VCaP (cell line): ENCODE data around the gene IRF2BP2.

ENCODE experiments used
- H3K27ac ChIP-seq: fragments of 450-650 bp; 2 replicates; pipeline ENCODE4 v1.5.1; 2017
- TF ChIP-seq, protein P1 (sequence below): fragments of 450-650 bp; conservative IDR thresholded peaks from 2 replicates; pipeline ENCODE4 v1.5.1; 2017; ENCODE audit warnings: mild to moderate bottlenecking, moderate library complexity

IRF2BP2 gene

DNA sequence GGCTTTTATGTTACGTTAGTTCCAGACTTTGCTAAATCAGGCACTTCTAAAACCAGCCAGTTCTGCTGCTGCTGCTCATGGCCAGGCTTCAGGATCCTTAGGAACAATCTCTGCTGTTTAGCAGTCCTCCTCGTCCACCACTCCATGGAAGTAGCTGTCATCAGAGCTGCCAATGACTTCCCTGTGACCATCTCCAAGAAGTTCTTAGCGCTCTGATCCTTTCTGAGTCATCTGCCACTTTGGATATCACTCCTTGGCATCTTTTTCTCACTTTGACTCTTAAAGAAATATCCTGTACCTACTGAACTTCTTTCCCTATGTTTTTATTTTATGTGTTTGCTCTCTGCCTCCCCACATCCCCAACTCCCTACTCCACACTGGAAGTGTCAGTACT is 14.7 kb upstream of the IRF2BP2 start:
- TF ChIP-seq, protein P1, sequence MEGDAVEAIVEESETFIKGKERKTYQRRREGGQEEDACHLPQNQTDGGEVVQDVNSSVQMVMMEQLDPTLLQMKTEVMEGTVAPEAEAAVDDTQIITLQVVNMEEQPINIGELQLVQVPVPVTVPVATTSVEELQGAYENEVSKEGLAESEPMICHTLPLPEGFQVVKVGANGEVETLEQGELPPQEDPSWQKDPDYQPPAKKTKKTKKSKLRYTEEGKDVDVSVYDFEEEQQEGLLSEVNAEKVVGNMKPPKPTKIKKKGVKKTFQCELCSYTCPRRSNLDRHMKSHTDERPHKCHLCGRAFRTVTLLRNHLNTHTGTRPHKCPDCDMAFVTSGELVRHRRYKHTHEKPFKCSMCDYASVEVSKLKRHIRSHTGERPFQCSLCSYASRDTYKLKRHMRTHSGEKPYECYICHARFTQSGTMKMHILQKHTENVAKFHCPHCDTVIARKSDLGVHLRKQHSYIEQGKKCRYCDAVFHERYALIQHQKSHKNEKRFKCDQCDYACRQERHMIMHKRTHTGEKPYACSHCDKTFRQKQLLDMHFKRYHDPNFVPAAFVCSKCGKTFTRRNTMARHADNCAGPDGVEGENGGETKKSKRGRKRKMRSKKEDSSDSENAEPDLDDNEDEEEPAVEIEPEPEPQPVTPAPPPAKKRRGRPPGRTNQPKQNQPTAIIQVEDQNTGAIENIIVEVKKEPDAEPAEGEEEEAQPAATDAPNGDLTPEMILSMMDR: no peak
- no peak overlapping the region for H3K27ac ChIP-seq

- TF ChIP-seq, protein P1: no peak
- H3K27ac ChIP-seq: no peak overlapping the region
These were observed 11.8 kb upstream of the IRF2BP2 start for GRCh38 chr1:234621657-234622335.

DNA sequence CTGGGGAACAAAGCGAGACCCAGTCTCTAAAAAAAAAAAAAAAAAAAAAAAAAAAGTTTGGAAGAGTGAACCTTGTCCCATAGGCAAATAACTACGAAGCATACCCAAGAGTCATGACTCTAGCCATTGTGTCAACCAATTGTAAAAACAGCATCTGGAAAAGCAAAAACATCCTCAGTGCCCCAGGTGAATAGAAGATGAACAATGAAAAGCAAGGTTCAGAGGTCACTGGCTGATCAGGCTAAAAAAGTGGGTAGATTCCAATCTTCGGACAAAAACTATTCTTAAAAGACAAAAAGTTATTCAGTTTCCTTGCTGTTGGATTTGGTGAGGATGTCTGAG is 11.1 kb upstream of the IRF2BP2 start:
- no peak overlapping the region for H3K27ac ChIP-seq
- TF ChIP-seq, protein P1: no peak

- H3K27ac ChIP-seq: no peak overlapping the region
- TF ChIP-seq, protein P1: no peak
These were observed 10.5 kb upstream of the IRF2BP2 start for GRCh38 chr1:234620272-234621126.

- TF ChIP-seq, protein P1: no peak
- H3K27ac ChIP-seq: no peak overlapping the region
These were observed 9.8 kb upstream of the IRF2BP2 start for GRCh38 chr1:234619794-234620247.

- H3K27ac ChIP-seq: no peak overlapping the region
- TF ChIP-seq, protein P1: no peak
These were observed 9.1 kb upstream of the IRF2BP2 start for GRCh38 chr1:234619071-234619480.

GRCh38 chr1:234618737-234619049 is 8.7 kb upstream of the IRF2BP2 start:
- TF ChIP-seq, protein P1: no peak
- no peak overlapping the region for H3K27ac ChIP-seq
